Placental pericyte (primary cell): Measurements from ENCODE around the gene F11. TPM values are rescaled to one million over a fixed set of nuclear protein-coding genes. Genes with fewer than 3 reads are reported as not detected.

Experiments
- total RNA-seq: library from RNA; depleted of rRNA; stranded (reverse); fragments of >200 nt; gene quantifications from 2 replicates; pipeline ENCODE4 v1.2.3, GENCODE V29; 2012

Gene F11
- total RNA-seq = not detected in 2 replicates

GRCh38 chr4:186265683-186266652 is at the start of gene F11:
Gene F11 (plus strand): TSS chr4:186266189. CDS start chr4:186267137, 948 bp downstream.

GRCh38 chr4:186227221-186227620 is 38.8 kb upstream of the F11 start, which contains the start of gene KLKB1:
Gene KLKB1 (plus strand): TSS chr4:186227507. CDS start chr4:186228196, 689 bp downstream.

Other genes with a start within 250 kb of the F11 start
- gene TLR3, start 197.0 kb upstream of the F11 start, total RNA-seq = 1.7 and 2.8 TPM in 2 replicates
- gene FAM149A, start 161.5 kb upstream of the F11 start, total RNA-seq = 0.88 and 2.4 TPM in 2 replicates
- 7.7 and 15.0 TPM in 2 replicates for gene CYP4V2, start 74.6 kb upstream of the F11 start, total RNA-seq
- gene KLKB1, start 38.7 kb upstream of the F11 start, total RNA-seq = 0.14 TPM in 1 of 2 replicates, not detected in the other